HepG2 (cell line): ENCODE data around the gene CHST4. TPM values are rescaled to one million over a fixed set of nuclear protein-coding genes. Genes with fewer than 3 reads are reported as not detected.
A peak's percentile ranks its signal among the peaks of the same experiment; 100 is the strongest.

Experiments used
- ARID5B ChIP-seq: IDR thresholded peaks from 2 replicates; pipeline ENCODE4 v1.4.0; 2020; ENCODE audit warnings: mild to moderate bottlenecking, missing genetic modification reagents
- FOXK2 ChIP-seq: fragments of 450-650 bp; IDR thresholded peaks from 2 replicates; pipeline ENCODE4 v1.6.1; 2016
- HMG20A ChIP-seq: IDR thresholded peaks from 2 replicates; pipeline ENCODE4 v1.6.1; 2016; ENCODE audit warnings: borderline replicate concordance
- KDM6A ChIP-seq: IDR thresholded peaks from 2 replicates; pipeline ENCODE4 v1.6.1; 2016; ENCODE audit warnings: low read depth
- MAX ChIP-seq: IDR thresholded peaks from 2 replicates; pipeline ENCODE4 v1.6.1; 2012; ENCODE audit warnings: inconsistent platforms
- MIER2 ChIP-seq: IDR thresholded peaks from 2 replicates; pipeline ENCODE4 v1.6.1; 2016; ENCODE audit warnings: missing biosample characterization, missing genetic modification reagents
- NCOA2 ChIP-seq: sonication (generic); formaldehyde crosslinking; IDR thresholded peaks from 2 replicates; pipeline ENCODE4 v1.8.0; 2022; ENCODE audit warnings: inconsistent platforms
- NCOR1 ChIP-seq: fragments of 200-600 bp; sonication (generic); IDR thresholded peaks from 2 replicates; pipeline ENCODE4 v1.7.0; 2017; ENCODE audit warnings: antibody characterized with exemption, low read length, borderline replicate concordance
- RFXAP ChIP-seq: sonication (generic); formaldehyde crosslinking; IDR thresholded peaks from 2 replicates; pipeline ENCODE4 v1.4.0; 2020; ENCODE audit warnings: missing genetic modification reagents, borderline replicate concordance
- SAP130 ChIP-seq: IDR thresholded peaks from 2 replicates; pipeline ENCODE4 v1.6.1; 2016; ENCODE audit warnings: low read depth
- SMC3 ChIP-seq: IDR thresholded peaks from 2 replicates; pipeline ENCODE4 v1.6.1; 2011; ENCODE audit warnings: low read length, improper control_type of control experiment
- STAG1 ChIP-seq: sonication (generic); formaldehyde crosslinking; IDR thresholded peaks from 2 replicates; pipeline ENCODE4 v1.4.0; 2020; ENCODE audit warnings: missing genetic modification reagents
- TBP ChIP-seq: sonication (generic); formaldehyde crosslinking; IDR thresholded peaks from 2 replicates; pipeline ENCODE4 v1.5.0; 2020; ENCODE audit warnings: missing genetic modification reagents
- THAP11 ChIP-seq: IDR thresholded peaks from 2 replicates; pipeline ENCODE4 v1.6.1; 2016; ENCODE audit warnings: missing biosample characterization, missing genetic modification reagents
- XBP1 ChIP-seq: sonication (generic); formaldehyde crosslinking; IDR thresholded peaks from 2 replicates; pipeline ENCODE4 v1.5.0; 2020; ENCODE audit warnings: missing genetic modification reagents
- ZNF281 ChIP-seq: sonication (generic); formaldehyde crosslinking; IDR thresholded peaks from 2 replicates; pipeline ENCODE4 v1.4.0; 2020; ENCODE audit warnings: missing genetic modification reagents, borderline replicate concordance
- ZNF503 ChIP-seq: sonication (generic); formaldehyde crosslinking; IDR thresholded peaks from 2 replicates; pipeline ENCODE4 v1.4.0; 2020; ENCODE audit warnings: missing genetic modification reagents
- ZNF703 ChIP-seq: sonication (generic); formaldehyde crosslinking; IDR thresholded peaks from 2 replicates; pipeline ENCODE4 v1.5.1; 2020; ENCODE audit warnings: missing genetic modification reagents, mild to moderate bottlenecking, moderate library complexity, borderline replicate concordance
- ZNF883 ChIP-seq: sonication (generic); formaldehyde crosslinking; IDR thresholded peaks from 2 replicates; pipeline ENCODE4 v1.5.1; 2020; ENCODE audit warnings: mild to moderate bottlenecking, missing genetic modification reagents; ENCODE audit errors: not compliant biosample characterization
- polyA plus RNA-seq, 8 experiments: library from polyadenylated mRNA; depleted of rRNA in 3 of 8; stranded (reverse) in 7 of 8; unstranded in 1 of 8; fragments of >200 nt; fragmentation: Illumina TruSeq in 4 of 8; extraction: Trizol in 4 of 8; gene quantifications; 2 replicates each; pipeline versions ENCODE4 v1.2.1 to v1.2.3, GENCODE V29; 2011 to 2016; ENCODE audit warnings: low read depth in 4 of 8, missing spikeins in 1 of 8, mixed read lengths in 1 of 8; ENCODE audit not compliant: insufficient read depth in 1 of 8
- total RNA-seq, 5 experiments: library from RNA; depleted of rRNA; stranded (reverse); fragments of >200 nt; fragmentation: Illumina TruSeq; extraction: Trizol; gene quantifications; 2 replicates each; pipeline ENCODE4 v1.2.3, GENCODE V29; 2016; ENCODE audit warnings: low read depth in 1 of 5

CHST4 gene
- total and polyA plus RNA-seq, 2 of the 13 experiments (the other 11 are each of a cell fraction or from before 2014, with no cell fraction given), result not detected

GRCh38 chr16:71552698-71553503, 26.7 kb downstream of the CHST4 start (continued):
- TF ChIP-seq ARID5B (CRISPR knock-in tag), result peak; percentile 13; the same call in 1 of the 2 replicates
- TF ChIP-seq SAP130 (CRISPR knock-in tag), result peak; percentile 47; the same call in 1 of the 2 replicates
- peak; percentile 80 for TF ChIP-seq STAG1 (CRISPR knock-in tag)
- TF ChIP-seq ZNF883, result no peak
- no peak for TF ChIP-seq XBP1 (CRISPR knock-in tag)
- 0 out of 2 replicates have a peak, but pooled peaks have one; percentile 35 for TF ChIP-seq HMG20A (CRISPR knock-in tag)
- TF ChIP-seq NCOR1, result 0 out of 2 replicates have a peak, but pooled peaks have one; percentile 8
- no peak for TF ChIP-seq ZNF703 (CRISPR knock-in tag)
- TF ChIP-seq SMC3, result peak; percentile 65
- TF ChIP-seq KDM6A (CRISPR knock-in tag), result no peak
- 0 out of 2 replicates have a peak, but pooled peaks have one; percentile 19 for TF ChIP-seq THAP11
- TF ChIP-seq ZNF281, result no peak
- no peak for TF ChIP-seq NCOA2 (CRISPR knock-in tag)
- peak; percentile 63; the same call in 1 of the 2 replicates for TF ChIP-seq MIER2 (CRISPR knock-in tag)
- TF ChIP-seq TBP (CRISPR knock-in tag), result no peak
- TF ChIP-seq RFXAP, result no peak
- TF ChIP-seq FOXK2, result no peak
- peak; percentile 26; the same call in 1 of the 2 replicates for TF ChIP-seq MAX
- TF ChIP-seq ZNF503, result no peak
